Measurements from ENCODE around the gene PC. TPM values are rescaled to one million over a fixed set of nuclear protein-coding genes. Genes with fewer than 3 reads are reported as not detected.

PC gene
- polyA plus RNA-seq, 2 of the 4 experiments (the other 2 are of a cell fraction): 14.2 to 45.9 TPM

DNA sequence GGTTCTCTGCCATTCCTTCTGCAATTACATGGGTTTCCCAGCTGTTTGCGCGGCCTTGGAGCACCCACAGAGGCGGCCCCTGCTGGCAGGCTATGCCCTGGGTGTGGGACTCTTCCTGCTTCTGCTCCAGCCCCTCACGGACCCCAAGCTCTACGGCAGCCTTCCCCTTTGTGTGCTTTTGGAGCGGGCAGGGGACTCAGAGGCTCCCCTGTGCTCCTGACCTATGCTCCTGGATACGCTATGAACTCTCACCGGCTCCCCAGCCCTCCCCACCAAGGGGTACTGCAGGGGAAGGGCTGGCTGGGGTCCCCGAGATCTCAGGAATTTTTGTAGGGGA, 112.3 kb downstream of the PC start:
- TF ChIP-seq TFCP2L1 (CRISPR knock-in tag; IDR thresholded peaks at IDR 0.05) (0 out of 2 replicates have a peak, but pooled peaks have one; percentile 7), BHLHE40 (IDR thresholded peaks at IDR 0.05; ENCODE audit: low read depth, low read length) (no peak), EHF (CRISPR knock-in tag; IDR thresholded peaks at IDR 0.05) (no peak), KDM5A (IDR thresholded peaks at IDR 0.05) (no peak)
- TF ChIP-seq, protein P1, sequence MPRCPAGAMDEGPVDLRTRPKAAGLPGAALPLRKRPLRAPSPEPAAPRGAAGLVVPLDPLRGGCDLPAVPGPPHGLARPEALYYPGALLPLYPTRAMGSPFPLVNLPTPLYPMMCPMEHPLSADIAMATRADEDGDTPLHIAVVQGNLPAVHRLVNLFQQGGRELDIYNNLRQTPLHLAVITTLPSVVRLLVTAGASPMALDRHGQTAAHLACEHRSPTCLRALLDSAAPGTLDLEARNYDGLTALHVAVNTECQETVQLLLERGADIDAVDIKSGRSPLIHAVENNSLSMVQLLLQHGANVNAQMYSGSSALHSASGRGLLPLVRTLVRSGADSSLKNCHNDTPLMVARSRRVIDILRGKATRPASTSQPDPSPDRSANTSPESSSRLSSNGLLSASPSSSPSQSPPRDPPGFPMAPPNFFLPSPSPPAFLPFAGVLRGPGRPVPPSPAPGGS (IDR thresholded peaks at IDR 0.05): no peak
- Histone ChIP-seq H3K27ac (peak overlapping the region in 1 of 2 experiments; percentile 18; a peak in 1 of 6 replicates), H3K4me3 (no peak overlapping the region), H3K4me1 (peaks cover 36% of the 10 kb centered on the region), H3K9me3 (no peaks in the 10 kb centered on the region), H3K4me2 (no peak overlapping the region)
- no peak for FAIRE-seq
- ChIA-PET CTCF (interaction anchor here (1.0 to 5.5 kb wide), 8 partner anchors 9 to 149 kb away, joined by 3 to 30 read pairs (median 4); partner anchors contain the start of gene C11orf86), POLR2A (interaction anchor here (0.8 to 4.9 kb wide), 2 partner anchors 8 to 58 kb away, joined by 3 to 53 read pairs; no protein-coding TSS in a partner anchor)
- no peak for ATAC-seq
- no peak for DNase-seq (ENCODE audit: low read depth in 1 of 2, low spot score in 1 of 2)
- WGBS (ENCODE audit: missing lambda C conversion rate): 87% methylated on average over 9 of the region's 9 CpGs

DNA sequence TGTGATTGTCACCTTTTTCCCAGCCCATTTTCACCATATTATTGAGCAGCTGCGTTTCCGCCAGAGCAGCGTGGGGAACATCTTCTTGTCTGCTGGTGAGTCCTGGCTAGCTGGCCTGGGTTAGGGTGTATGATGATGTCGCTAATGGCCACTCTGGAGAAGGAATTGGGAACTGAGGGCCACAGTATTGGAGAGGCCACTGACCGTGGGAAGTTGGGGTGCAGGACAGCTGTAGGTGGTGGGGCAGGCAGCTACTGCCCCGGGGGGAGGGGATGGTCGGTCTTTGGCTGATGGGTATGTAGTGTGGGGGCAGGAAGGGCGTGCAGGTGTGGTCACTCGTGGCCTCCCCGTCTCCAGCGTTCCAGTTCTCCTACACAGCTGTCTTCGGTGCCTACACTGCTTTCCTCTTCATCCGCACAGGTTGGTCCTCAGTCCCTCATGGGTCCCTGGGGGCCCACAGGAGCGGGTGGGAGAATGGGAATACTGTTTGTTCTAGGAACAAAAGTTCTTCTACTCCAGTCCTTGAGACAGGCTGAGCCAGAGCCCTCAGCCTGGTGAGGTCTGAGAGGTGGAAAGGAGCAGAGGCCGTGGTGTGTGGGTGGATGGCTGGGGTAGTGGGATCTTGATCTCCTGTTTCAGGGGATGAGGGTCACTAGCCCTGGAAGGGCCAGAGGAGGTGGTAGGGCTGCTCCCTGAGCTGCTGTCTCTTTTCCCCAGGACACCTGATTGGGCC, 112.9 kb downstream of the PC start:
- DNase-seq (ENCODE audit: low read depth in 1 of 2, low spot score in 1 of 2) (no peak), FAIRE-seq (no peak), ATAC-seq (no peak)
- POLR2A ChIA-PET: interaction anchor here (0.8 to 4.9 kb wide), 2 partner anchors 9 to 59 kb away, joined by 3 to 53 read pairs; no protein-coding TSS in a partner anchor
- no peak overlapping the region for H3K4me3 ChIP-seq
- CTCF ChIA-PET: interaction anchor here (1.0 to 5.5 kb wide), 8 partner anchors 10 to 436 kb away, joined by 3 to 30 read pairs (median 4); partner anchors contain the start of gene C11orf86
- TF ChIP-seq, protein P2, sequence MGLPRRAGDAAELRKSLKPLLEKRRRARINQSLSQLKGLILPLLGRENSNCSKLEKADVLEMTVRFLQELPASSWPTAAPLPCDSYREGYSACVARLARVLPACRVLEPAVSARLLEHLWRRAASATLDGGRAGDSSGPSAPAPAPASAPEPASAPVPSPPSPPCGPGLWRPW (IDR thresholded peaks at IDR 0.05): no peak
- no peak for TF ChIP-seq GATA3 (IDR thresholded peaks at IDR 0.05; ENCODE audit: borderline replicate concordance)
- TF ChIP-seq CBX8 (IDR thresholded peaks at IDR 0.05): no peak
- no peak for TF ChIP-seq RARB (CRISPR knock-in tag; IDR thresholded peaks at IDR 0.05)
- no peak for TF ChIP-seq NR3C1 (IDR thresholded peaks at IDR 0.05)
- TF ChIP-seq SREBF2 (IDR thresholded peaks at IDR 0.05): no peak
- TF ChIP-seq EHMT2 (IDR thresholded peaks at IDR 0.05; ENCODE audit: low read depth): no peak
- TF ChIP-seq FOSL2 (IDR thresholded peaks at IDR 0.05): no peak
- no peak for TF ChIP-seq FOSL2 (CRISPR knock-in tag; IDR thresholded peaks at IDR 0.05)
- TF ChIP-seq, protein P3, sequence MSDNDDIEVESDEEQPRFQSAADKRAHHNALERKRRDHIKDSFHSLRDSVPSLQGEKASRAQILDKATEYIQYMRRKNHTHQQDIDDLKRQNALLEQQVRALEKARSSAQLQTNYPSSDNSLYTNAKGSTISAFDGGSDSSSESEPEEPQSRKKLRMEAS (IDR thresholded peaks at IDR 0.05): no peak
- no peak for TF ChIP-seq JUNB (IDR thresholded peaks at IDR 0.05)
- TF ChIP-seq, protein P4, sequence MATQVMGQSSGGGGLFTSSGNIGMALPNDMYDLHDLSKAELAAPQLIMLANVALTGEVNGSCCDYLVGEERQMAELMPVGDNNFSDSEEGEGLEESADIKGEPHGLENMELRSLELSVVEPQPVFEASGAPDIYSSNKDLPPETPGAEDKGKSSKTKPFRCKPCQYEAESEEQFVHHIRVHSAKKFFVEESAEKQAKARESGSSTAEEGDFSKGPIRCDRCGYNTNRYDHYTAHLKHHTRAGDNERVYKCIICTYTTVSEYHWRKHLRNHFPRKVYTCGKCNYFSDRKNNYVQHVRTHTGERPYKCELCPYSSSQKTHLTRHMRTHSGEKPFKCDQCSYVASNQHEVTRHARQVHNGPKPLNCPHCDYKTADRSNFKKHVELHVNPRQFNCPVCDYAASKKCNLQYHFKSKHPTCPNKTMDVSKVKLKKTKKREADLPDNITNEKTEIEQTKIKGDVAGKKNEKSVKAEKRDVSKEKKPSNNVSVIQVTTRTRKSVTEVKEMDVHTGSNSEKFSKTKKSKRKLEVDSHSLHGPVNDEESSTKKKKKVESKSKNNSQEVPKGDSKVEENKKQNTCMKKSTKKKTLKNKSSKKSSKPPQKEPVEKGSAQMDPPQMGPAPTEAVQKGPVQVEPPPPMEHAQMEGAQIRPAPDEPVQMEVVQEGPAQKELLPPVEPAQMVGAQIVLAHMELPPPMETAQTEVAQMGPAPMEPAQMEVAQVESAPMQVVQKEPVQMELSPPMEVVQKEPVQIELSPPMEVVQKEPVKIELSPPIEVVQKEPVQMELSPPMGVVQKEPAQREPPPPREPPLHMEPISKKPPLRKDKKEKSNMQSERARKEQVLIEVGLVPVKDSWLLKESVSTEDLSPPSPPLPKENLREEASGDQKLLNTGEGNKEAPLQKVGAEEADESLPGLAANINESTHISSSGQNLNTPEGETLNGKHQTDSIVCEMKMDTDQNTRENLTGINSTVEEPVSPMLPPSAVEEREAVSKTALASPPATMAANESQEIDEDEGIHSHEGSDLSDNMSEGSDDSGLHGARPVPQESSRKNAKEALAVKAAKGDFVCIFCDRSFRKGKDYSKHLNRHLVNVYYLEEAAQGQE (IDR thresholded peaks at IDR 0.05): no peak
- WGBS (ENCODE audit: missing lambda C conversion rate): 89% methylated on average over 14 of the region's 15 CpGs
- peak overlapping the region; percentile 99 for H3K4me2 ChIP-seq
- H3K9me3 ChIP-seq: no peaks in the 10 kb centered on the region
- peak overlapping the region in 1 of 2 experiments; percentile 18; a peak in 1 of 6 replicates for H3K27ac ChIP-seq
- H3K4me1 ChIP-seq: peaks cover 42% of the 10 kb centered on the region
